ENCODE results near the gene UBAP2.

Gene UBAP2

GRCh38 chr9:33919276-33919897 is 129.3 kb downstream of the UBAP2 start:
- DNase-seq, result no peak

- DNase-seq, result no peak
Observed at GRCh38 chr9:33917036-33917435, 131.7 kb downstream of the UBAP2 start.

GRCh38 chr9:33914887-33915628 is 133.6 kb downstream of the UBAP2 start:
- DNase-seq, result no peak

- no peak for DNase-seq
Observed at GRCh38 chr9:33913541-33913940, 135.1 kb downstream of the UBAP2 start.

GRCh38 chr9:33908749-33909148 is 139.9 kb downstream of the UBAP2 start:
- no peak for DNase-seq

GRCh38 chr9:33908114-33908513 is 140.6 kb downstream of the UBAP2 start:
- DNase-seq, result no peak

- no peak for DNase-seq
Observed at GRCh38 chr9:33907347-33907746, 141.3 kb downstream of the UBAP2 start.

- DNase-seq, result no peak
Observed at GRCh38 chr9:33906769-33907168, 141.9 kb downstream of the UBAP2 start.

GRCh38 chr9:33905137-33905536 is 143.6 kb downstream of the UBAP2 start:
- DNase-seq, result no peak

- no peak for DNase-seq
Observed at GRCh38 chr9:33903157-33903780, 145.4 kb downstream of the UBAP2 start.

GRCh38 chr9:33894316-33894715 is 154.4 kb downstream of the UBAP2 start:
- no peak for DNase-seq

GRCh38 chr9:33893861-33894260 is 154.8 kb downstream of the UBAP2 start:
- no peak for DNase-seq

GRCh38 chr9:33885948-33886347 is 162.7 kb downstream of the UBAP2 start:
- DNase-seq, result no peak

- no peak for DNase-seq
Observed at GRCh38 chr9:33884856-33885701, 163.6 kb downstream of the UBAP2 start.

- no peak for DNase-seq
Observed at GRCh38 chr9:33881635-33882034, 167.1 kb downstream of the UBAP2 start.

- DNase-seq, result no peak
Observed at GRCh38 chr9:33880211-33881089, 168.2 kb downstream of the UBAP2 start.

GRCh38 chr9:33878691-33879366 is 169.9 kb downstream of the UBAP2 start:
- DNase-seq, result no peak

- DNase-seq, result no peak
Observed at GRCh38 chr9:33877727-33878489, 170.8 kb downstream of the UBAP2 start.

Data from DMS 273 treated with DMSO at 0.1 percent for 48 hours (cell line).